Measurements from ENCODE around the gene NASP. TPM values are rescaled to one million over a fixed set of nuclear protein-coding genes. Genes with fewer than 3 reads are reported as not detected.

The NASP gene
- total and polyA plus RNA-seq, 2 of the 4 experiments (the other 2 are of a cell fraction) = 56.6 to 124 TPM

DNA sequence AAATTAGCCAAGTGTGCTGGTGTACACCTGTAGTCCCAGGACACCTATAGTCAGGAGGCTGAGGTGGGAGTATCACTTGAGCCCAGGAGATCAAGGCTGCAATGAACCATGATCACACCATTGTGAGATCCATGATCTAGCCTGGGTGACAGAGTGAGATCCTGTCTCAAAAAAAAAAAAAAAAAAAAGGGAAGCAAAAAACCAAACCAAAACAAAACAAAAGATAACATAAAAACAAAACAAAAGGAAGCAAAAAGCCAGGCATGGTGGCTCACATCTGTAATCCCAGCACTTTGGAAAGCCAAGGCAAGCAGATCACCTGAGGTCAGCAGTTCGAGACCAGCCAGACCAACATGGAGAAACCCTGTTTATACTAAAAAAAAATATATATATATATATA, 42.6 kb upstream of the NASP start:
- no peak overlapping the region for H2BK5ac ChIP-seq (ENCODE audit: low read depth, low read length, poor library complexity, severe bottlenecking)
- no peak overlapping the region for H3K4ac ChIP-seq (ENCODE audit: low read depth, low read length)
- no peak overlapping the region for H3K4me3 ChIP-seq (ENCODE audit: insufficient read depth, low read depth, low read length)
- no peak overlapping the region for H3K23ac ChIP-seq (ENCODE audit: low read depth, low read length)
- WGBS, 2 experiments (ENCODE audit: extremely low coverage in 2 of 2, insufficient read length in 1 of 2) = no CpG with 5 or more reads among the region's 1 CpG
- intact Hi-C loops (cut with micrococcal nuclease) = no loop called here
- ATAC-seq (ENCODE audit: low read depth) = no peak
- H4K20me1 ChIP-seq (ENCODE audit: insufficient read depth, low read length) = no peaks in the 10 kb centered on the region
- H3K18ac ChIP-seq (ENCODE audit: low read depth, low read length) = no peak overlapping the region
- in situ Hi-C loops (cut with MboI; ENCODE audit: low sequenced_read_pairs) = no loop called here
- TF ChIP-seq BHLHE40 (IDR thresholded peaks at IDR 0.05; ENCODE audit: low read depth, low read length) (no peak), RAD21 (IDR thresholded peaks at IDR 0.05; ENCODE audit: low read length) (no peak), POLR2A (IDR thresholded peaks at IDR 0.05; ENCODE audit: low read depth, low read length) (no peak)
- TF ChIP-seq, protein P1, sequence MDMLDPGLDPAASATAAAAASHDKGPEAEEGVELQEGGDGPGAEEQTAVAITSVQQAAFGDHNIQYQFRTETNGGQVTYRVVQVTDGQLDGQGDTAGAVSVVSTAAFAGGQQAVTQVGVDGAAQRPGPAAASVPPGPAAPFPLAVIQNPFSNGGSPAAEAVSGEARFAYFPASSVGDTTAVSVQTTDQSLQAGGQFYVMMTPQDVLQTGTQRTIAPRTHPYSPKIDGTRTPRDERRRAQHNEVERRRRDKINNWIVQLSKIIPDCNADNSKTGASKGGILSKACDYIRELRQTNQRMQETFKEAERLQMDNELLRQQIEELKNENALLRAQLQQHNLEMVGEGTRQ (IDR thresholded peaks at IDR 0.05; ENCODE audit: low read depth, low read length) = no peak
- H3K14ac ChIP-seq (replicated peaks; ENCODE audit: low read depth, low read length) = no peak overlapping the region
- dilution Hi-C loops (cut with HindIII; ENCODE audit: low sequenced_read_pairs, unreplicated experiment) = no loop called here
- CTCF ChIA-PET = no interaction called here
- H2BK120ac ChIP-seq (ENCODE audit: low read depth, low read length) = no peak overlapping the region
- no peak overlapping the region for H4K91ac ChIP-seq (ENCODE audit: insufficient read depth, low read depth, low read length)
- H2AK9ac ChIP-seq (replicated peaks; ENCODE audit: low read depth, low read length, poor library complexity) = no peak overlapping the region
- peaks cover 2% of the 10 kb centered on the region; the same call in 1 of the 2 replicates for H3K27me3 ChIP-seq (ENCODE audit: control insufficient read depth, insufficient read depth, low read length)
- H2BK15ac ChIP-seq (ENCODE audit: low read depth, low read length) = no peak overlapping the region
- DNase-seq = no peak
- POLR2A ChIA-PET (ENCODE audit: unreplicated experiment) = no interaction called here
- H3K9me3 ChIP-seq (ENCODE audit: control insufficient read depth, insufficient read depth, low read length) = no peaks in the 10 kb centered on the region
- no peak overlapping the region for H4K5ac ChIP-seq (ENCODE audit: low read depth, low read length)
- no peak overlapping the region for H2AFZ ChIP-seq (replicated peaks; ENCODE audit: low read length, poor library complexity)
- no peak overlapping the region for H3K27ac ChIP-seq (ENCODE audit: insufficient read depth, low read length)
- H3K4me2 ChIP-seq (ENCODE audit: low read depth, low read length) = no peak overlapping the region
- H2BK20ac ChIP-seq (ENCODE audit: low read depth, low read length) = no peak overlapping the region
- no peaks in the 10 kb centered on the region for H3K79me1 ChIP-seq (ENCODE audit: low read depth in 1 of 2, low read length in 2 of 2)
- no peaks in the 10 kb centered on the region for H3K9me1 ChIP-seq (ENCODE audit: insufficient read depth, low read length)
- no peaks in the 10 kb centered on the region for H3K4me1 ChIP-seq (ENCODE audit: control insufficient read depth, insufficient read depth, low read length)
- no peak overlapping the region for H3K9ac ChIP-seq (ENCODE audit: low read depth, low read length)
- no TSS peak for BruUV-seq (replicated peaks)
- H3K56ac ChIP-seq (ENCODE audit: extremely low read depth, insufficient read depth, low read length) = no peak overlapping the region
- no peaks in the 10 kb centered on the region for H3K36me3 ChIP-seq (ENCODE audit: control insufficient read depth, insufficient read depth, low read length)
- H4K8ac ChIP-seq (ENCODE audit: low read depth in 2 of 2, low read length in 2 of 2) = no peak overlapping the region
- no peak overlapping the region for H2AK5ac ChIP-seq (ENCODE audit: low read depth, low read length)
